Prostate gland (tissue), 2 donors: Measurements from ENCODE around the gene VAV2.

ENCODE experiments used
- POLR2A ChIP-seq: fragments of 450-650 bp; IDR thresholded peaks from one replicate; pipeline ENCODE4 v1.6.1; 2016; ENCODE audit warnings: antibody characterized with exemption, mild to moderate bottlenecking
- TF ChIP-seq, protein P1 (sequence below), 4 experiments: fragments of 200-600 bp in 2 of 4; fragments of 450-650 bp in 2 of 4; sonication (generic) in 2 of 4; IDR thresholded peaks; 1 replicate in 3 of 4; 2 replicates in 1 of 4; pipeline ENCODE4 v1.5.1; 2016 to 2019; ENCODE audit warnings: antibody characterized with exemption in 4 of 4, mild to moderate bottlenecking in 2 of 4, moderate library complexity in 2 of 4

DNA sequence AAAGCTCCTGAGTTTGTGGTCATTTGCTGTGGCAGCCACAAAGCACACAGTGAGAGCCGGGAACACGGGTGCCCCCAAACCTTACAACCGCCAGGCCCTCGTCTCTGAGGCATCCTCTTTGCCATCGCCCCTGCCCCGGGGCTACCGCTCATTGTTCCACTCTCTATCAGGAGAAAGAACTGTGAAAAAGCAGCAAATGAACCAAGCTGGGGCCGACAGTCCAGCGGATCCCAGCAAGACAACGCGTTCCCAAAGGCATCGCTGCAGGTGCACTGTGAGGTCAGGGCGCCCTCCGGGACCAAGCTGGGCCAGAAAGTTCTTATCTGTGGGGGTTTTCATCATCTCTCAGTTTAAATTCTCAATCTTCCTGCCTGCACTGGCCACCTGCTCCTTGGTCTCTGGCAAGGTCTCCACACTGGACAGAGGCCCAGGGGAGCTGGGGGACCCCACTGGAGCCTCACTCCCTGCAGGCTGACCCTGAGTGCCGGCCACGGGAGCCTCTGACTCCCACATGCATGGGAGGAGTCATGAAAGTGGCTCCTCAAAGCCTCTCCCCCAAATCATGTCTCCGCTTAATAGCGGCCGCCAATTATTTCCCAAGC, 32.1 kb downstream of the VAV2 start:
- TF ChIP-seq, protein P1, sequence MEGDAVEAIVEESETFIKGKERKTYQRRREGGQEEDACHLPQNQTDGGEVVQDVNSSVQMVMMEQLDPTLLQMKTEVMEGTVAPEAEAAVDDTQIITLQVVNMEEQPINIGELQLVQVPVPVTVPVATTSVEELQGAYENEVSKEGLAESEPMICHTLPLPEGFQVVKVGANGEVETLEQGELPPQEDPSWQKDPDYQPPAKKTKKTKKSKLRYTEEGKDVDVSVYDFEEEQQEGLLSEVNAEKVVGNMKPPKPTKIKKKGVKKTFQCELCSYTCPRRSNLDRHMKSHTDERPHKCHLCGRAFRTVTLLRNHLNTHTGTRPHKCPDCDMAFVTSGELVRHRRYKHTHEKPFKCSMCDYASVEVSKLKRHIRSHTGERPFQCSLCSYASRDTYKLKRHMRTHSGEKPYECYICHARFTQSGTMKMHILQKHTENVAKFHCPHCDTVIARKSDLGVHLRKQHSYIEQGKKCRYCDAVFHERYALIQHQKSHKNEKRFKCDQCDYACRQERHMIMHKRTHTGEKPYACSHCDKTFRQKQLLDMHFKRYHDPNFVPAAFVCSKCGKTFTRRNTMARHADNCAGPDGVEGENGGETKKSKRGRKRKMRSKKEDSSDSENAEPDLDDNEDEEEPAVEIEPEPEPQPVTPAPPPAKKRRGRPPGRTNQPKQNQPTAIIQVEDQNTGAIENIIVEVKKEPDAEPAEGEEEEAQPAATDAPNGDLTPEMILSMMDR (IDR thresholded peaks at IDR 0.05), result no peak
- no peak for TF ChIP-seq POLR2A
